ENCODE results near the gene ADGRG1.

DNA sequence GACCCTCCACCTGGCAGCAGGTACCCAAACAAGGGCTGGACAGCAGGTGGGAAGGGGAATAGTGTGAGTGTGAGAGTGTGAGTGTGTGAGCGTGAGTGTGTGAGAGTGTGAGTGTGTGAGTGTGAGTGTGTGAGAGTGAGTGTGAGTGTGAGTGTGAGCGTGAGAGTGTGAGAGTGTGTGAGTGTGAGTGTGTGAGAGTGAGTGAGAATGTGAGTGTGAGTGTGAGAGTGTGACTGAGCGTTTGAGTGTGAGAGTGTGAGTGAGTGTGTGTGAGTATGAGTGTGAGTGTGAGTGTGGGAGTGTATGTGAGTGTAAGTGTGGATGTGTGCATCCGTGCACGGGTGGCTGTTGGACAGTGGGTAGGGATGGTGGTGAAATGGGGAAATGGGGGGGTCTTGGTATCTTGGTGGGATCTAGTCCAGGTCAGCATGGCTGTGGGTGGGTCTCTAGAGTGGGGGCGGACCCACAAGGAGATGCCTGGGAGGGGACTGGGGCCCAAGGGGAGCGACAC, 408 bp downstream of the ADGRG1 start:
- TF ChIP-seq, protein P1, sequence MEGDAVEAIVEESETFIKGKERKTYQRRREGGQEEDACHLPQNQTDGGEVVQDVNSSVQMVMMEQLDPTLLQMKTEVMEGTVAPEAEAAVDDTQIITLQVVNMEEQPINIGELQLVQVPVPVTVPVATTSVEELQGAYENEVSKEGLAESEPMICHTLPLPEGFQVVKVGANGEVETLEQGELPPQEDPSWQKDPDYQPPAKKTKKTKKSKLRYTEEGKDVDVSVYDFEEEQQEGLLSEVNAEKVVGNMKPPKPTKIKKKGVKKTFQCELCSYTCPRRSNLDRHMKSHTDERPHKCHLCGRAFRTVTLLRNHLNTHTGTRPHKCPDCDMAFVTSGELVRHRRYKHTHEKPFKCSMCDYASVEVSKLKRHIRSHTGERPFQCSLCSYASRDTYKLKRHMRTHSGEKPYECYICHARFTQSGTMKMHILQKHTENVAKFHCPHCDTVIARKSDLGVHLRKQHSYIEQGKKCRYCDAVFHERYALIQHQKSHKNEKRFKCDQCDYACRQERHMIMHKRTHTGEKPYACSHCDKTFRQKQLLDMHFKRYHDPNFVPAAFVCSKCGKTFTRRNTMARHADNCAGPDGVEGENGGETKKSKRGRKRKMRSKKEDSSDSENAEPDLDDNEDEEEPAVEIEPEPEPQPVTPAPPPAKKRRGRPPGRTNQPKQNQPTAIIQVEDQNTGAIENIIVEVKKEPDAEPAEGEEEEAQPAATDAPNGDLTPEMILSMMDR (IDR thresholded peaks at IDR 0.05) = no peak
- no peak for TF ChIP-seq POLR2A (IDR thresholded peaks at IDR 0.05)
